GM18868 (cell line): ENCODE results near the gene ERFL.
"Not testable (repeated sequence)": the region's sequence is repeated elsewhere in the genome, so short reads cannot be mapped to it uniquely, and the experiment has no call there.

Source experiments
- ATAC-seq: cut with Tn5 transposase; IDR thresholded peaks from one replicate; pipeline ENCODE4 v1.9.1; 2021; ENCODE audit warnings: mild to moderate bottlenecking, moderate library complexity; ENCODE audit not compliant: unreplicated experiment

ERFL gene

DNA sequence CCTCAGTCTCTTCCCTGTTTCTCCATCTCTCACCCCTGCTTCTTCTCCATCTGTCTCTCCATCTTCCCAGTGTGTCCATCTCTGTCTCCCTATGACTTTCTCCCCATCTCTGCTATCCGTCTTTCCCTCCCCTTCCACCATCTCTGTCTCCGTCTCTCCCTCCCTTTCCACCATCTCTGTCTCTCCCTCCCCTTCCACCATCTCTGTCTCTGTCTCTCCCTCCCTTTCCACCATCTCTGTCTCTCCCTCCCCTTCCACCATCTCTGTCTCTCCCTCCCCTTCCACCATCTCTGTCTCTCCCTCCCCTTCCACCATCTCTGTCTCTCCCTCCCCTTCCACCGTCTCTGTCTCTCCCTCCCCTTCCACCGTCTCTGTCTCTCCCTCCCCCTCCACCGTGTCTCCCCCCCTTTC, 13.8 kb downstream of the ERFL start:
- ATAC-seq = not testable (repeated sequence)

DNA sequence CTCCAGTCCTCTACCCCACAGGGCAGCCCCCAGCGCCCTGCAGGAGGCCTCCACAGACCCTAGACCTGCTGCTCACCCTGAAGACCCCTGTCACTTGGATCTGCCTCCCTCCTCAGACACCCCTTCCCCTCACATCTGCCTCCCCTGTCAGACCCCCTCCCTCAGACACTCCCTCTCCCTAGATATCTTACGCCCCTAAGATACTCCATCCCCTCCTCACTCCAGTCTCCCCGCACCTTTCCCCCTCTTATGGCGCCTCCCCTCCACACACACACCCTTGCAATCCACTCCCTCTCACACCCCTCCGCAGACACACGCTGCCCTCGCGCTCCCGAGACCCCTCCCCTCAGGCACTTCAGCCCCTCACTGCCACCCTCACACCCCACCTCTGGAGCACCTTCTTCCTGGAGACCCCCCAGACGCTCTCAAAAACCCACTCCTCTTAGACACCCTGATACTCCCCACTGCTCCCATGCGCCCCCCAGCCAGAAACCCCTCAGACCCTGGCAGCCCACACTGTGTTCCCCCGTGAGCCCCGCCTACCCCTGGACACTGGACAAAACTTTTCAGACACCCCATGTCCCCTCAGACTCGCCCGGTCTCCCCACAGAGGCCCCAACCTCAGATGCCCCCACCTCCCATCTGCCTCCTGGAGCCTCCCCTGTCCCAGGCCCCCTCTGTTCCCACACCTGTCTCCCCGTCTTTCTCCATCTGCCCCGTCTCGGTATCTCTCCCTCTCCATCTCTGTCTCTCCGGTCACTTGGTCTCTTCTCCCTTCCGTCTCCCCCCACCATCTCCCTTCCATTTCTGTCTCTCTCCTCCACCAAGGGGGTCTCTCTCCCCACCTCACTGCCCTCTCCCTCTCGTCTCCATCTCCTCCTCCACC, 14.5 kb downstream of the ERFL start:
- no peak for ATAC-seq

DNA sequence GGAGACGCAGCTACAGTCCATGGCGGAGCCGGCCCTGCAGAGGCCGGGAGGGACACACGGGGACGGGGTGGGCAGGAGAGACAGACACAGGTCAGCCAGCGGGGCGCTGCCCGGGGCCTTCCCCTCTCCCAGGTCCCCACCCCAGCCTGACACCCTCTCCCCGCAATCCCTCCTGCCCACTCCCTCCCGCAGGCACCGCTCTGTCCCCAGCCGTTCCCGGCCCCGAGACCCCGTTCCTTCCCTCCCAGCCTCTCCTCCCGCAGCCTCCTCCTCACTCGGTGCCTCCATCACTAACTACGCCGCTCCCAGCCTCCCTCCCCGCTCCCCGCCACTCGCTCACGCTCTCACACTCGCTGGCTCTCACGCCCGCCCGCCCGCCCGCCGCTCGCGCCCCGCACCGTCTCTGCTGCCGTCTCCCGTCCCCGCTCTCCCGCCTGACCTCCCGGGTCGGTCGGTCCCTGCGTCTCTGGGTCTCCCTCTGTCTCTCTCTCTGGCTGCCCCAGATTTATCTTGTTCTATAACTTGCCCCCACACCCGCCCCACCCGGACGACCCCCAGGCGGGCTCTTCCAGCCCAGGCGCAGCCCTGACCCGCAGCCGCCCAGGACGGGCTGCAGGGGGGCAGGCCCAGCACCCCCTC, 15.2 kb downstream of the ERFL start:
- no peak for ATAC-seq

- ATAC-seq = no peak
Observed at GRCh38 chr19:41911889-41912731, 16.1 kb downstream of the ERFL start.

DNA sequence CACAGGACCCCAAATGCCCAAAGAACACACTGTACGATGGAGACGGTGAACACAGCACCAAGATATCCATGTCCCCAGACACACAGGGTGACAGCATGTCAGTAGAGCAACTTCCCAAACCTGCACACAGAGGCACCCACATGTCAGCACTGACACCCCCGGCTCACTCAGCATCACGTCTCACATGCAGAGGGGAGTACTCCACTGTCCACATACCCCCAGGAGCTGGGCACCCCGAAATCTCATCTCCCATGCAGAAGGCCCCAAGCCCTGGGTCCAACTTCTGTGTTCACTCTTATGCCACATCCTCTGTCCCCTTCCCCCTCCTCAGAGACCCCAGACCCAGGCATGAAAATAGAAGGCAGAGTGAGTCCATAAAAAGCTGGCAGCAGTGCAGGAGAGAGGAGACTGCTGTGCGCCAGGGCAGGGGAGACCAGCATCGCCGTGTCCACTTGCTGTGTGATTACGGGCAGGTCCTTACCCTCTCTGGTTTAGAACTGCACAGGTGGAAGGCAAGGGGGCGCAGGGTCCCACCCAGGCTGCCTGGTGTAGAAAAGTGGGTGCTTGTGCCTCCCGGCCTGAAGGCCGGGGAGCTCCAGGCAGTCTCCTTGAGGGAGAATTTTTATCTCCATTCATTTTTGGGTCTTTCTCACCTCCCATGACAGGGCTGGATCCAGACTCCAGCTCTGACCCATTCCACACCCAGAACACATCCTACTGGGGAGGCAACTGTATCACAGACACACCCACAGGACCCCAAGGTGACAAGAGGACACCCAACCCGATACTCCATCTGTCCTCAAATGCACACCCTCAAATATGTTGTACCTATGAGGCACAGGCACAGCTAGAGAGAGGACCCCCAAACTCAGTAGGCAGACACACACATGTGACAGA, 17.0 kb downstream of the ERFL start:
- ATAC-seq = no peak

- no peak for ATAC-seq
Observed at GRCh38 chr19:41910240-41910991, 17.8 kb downstream of the ERFL start.

DNA sequence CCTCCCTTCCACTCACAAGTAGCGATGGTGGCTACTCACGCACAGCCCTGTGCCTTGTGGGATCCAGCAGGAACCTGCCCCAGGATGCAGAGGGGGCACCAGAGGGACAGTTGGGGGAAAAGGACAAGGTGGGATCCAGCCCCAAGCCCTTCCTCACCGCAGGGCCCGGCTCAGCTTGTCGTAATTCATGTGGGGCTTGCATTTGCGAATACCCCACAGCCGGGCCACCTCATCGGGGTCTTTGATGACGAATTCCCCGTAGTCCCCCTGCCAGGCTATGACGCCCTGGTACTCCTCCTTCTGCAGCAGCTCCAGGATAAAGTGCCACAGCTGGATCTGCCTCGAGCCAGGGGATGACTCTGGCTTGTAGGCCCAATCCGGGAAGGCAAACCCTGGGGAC, 18.5 kb downstream of the ERFL start:
- no peak for ATAC-seq

GRCh38 chr19:41908724-41909464, 19.4 kb downstream of the ERFL start:
- no peak for ATAC-seq

- ATAC-seq = no peak
Observed at GRCh38 chr19:41907994-41908615, 20.1 kb downstream of the ERFL start.

- ATAC-seq = no peak
Observed at GRCh38 chr19:41906916-41907680, 21.2 kb downstream of the ERFL start.

DNA sequence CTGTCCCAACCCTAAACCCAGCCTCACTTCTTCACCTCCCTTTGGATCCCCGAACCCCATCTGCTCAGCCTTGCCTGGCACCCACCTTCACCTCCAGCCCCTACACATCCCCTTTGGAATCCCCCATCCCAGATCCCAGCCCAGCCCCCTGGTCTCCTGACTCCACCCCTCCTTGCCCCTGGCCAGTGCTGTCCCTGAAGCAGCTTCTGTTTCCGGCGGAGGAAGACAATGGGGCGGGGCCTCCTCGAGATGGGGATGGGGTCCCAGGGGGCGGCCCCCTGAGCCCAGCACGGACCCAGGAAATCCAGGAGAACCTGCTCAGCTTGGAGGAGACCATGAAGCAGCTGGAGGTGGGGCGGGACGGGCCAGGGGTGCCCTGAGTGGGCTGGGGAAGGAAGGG, 22.0 kb downstream of the ERFL start:
- ATAC-seq = no peak

- ATAC-seq = no peak
Observed at GRCh38 chr19:41905273-41906002, 22.8 kb downstream of the ERFL start.

- ATAC-seq = no peak
Observed at GRCh38 chr19:41904118-41904870, 24.0 kb downstream of the ERFL start.

- ATAC-seq = no peak
Observed at GRCh38 chr19:41903193-41903953, 24.9 kb downstream of the ERFL start.

DNA sequence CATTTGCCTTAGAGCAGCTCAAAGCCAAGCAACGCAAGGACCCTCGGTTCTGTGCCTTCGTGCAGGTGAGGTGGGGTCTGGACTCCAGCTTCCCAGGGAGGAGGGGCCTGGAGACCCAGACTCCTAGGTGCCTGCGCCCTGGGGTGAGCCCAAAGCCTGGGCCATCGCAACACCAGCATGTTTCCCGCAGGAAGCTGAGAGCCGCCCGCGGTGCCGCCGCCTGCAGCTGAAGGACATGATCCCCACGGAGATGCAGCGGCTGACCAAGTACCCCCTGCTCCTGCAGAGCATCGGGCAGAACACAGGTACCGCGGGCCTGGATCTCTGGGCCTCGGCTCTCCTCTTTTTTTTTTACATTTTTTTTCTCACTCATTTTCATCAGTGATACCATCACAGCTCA, 25.7 kb downstream of the ERFL start:
- ATAC-seq = no peak
